Measurements from ENCODE around the gene RPS2.
"Not testable (repeated sequence)": the region's sequence is repeated elsewhere in the genome, so short reads cannot be mapped to it uniquely, and the experiment has no call there.

Gene RPS2

DNA sequence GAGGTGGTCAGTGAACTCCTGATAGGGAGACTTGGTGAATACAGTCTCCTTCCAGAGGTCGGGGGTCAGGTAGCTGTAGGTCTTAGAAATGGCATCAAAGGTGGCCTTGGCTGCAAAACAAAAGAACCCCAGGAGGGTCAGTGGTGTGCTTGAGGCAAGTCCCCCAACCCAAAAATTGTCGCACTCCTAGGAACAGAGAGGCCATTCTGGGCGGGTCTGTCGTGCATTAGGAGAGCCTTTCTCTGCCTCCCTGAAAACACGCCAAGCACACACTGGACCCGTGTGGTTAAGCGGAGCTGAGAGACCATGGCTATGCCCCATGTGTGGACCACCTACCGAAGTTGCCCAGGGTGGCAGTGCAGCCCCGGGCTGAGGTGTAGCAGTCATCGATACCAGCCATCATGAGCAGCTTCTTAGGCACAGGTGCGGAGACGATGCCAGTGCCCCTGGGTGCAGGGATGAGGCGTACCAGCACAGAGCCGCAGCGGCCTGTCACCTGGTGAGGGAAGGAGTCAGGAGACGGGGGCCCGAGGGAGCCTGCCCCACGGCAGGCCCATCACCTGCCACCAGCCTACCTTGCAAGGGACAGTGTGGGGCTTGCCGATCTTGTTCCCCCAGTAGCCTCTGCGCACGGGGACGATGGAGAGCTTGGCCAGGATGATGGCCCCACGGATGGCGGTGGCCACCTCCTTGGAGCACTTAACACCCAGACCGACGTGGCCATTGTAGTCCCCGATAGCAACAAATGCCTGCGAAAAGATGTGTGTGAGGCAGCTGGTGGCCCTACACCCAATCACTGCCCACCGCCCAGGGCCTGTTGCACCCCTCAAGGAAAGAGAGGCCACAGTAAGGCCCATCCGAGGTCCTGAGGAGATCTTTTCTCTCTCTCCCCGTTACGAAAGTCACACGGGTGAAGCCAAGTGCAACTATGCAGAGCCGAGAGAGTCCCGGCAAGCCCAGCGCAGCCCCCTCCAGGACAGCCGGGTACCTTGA is 2.2 kb downstream of the RPS2 start:
- not testable (repeated sequence) for DNase-seq (ENCODE audit: low read depth)

DNA sequence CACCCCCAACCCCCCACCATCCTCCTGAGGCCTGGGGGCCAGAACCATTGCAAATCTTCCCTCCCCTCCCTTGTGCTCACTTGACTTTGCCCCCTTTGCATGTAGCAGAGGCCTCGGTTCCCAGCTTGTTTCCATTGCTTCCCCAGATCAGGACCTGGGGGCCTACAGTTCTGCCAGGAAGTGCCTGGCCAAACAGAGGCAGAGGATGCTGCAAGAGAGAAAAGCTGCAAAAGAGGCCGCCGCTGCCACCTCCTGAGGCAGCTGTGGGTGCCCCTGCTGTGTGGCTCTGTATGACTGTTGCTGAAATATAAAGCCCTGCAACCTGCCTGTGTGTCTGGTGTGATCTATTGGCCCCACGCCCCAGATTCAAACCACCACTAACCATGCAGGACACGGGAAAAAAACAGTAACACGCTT is 3.0 kb downstream of the RPS2 start:
- no peak for DNase-seq (ENCODE audit: low read depth)

DNA sequence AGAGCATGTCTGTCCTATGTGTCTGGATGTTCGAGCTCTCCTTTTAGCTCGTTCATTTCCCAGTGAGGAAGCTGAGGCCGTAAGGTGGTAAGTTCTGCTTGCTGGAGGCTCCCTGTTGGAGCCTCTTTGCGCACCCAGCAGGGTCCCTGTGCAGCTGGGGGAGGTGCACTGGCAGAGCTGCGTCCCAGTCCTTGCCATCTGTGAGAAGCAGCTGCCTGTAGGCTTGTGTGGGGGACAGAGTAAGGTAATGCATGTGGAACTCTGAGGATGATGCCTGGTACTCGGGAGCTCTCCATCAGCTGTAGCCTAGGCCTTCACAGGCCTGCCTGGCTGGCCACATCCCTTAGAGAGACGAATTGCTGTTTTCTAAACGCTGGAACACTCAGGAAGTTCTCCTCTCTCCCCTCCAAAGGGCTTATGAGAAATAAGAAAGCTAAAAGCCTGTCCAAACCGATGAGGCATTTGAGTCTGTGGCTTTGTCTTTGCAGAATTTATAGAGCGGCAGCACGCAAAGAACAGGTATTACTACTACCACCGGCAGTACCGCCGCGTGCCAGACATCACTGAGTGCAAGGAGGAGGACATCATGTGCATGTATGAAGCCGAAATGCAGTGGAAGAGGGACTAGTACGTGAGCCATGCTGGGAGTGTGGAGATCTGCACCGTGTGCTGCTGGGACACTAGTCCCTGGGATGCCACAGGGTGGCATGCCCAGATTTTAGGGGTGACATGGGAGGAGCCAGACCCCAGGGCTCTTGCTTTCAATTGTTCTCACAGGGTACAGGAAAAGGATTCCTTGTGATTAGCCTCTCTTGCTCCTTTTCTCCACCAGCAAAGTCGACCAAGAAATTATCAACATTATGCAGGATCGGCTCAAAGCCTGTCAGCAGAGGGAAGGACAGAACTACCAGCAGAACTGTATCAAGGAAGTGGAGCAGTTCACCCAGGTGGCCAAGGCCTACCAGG is 3.7 kb downstream of the RPS2 start:
- DNase-seq (ENCODE audit: low read depth) = no peak

DNA sequence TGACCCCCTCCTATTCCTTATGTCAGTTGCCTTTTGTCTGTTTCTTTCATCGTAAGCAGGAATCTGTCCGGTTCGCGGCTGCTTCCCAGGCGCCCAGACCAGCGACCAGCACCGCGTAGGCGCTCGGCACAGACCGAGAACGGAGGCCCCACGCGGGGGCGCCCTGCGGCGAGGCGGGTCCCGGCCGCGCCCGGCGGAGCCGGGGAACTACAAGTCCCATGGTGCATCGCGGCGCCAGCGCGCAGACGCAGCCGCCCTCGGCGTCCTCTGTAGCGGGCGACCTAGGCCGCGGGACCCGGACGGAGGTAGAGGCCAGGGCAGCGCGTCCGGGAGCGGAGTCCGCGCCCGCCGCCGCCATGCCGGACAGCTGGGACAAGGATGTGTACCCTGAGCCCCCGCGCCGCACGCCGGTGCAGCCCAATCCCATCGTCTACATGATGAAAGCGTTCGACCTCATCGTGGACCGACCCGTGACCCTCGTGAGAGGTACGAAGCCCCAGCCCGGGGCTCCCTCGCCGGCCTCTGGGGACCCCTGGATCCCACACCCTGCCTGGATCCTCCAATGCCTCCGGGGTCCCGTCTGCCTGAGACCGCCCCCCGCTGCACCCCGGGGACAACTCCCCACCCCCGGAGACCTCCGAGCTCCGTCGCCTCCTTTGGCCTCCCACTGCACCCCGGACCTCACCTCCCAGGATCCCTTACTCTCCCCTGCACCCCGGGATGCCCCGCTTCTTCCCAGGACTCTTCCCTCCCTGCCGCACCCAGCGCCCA is 5.2 kb downstream of the RPS2 start, which contains the start of gene NDUFB10:
Gene NDUFB10 (plus strand): TSS at position 270 of the 771 bp plus-strand sequence. CDS start 87 bp downstream, at position 357.
- peak; percentile 86 for DNase-seq (ENCODE audit: low read depth)

DNA sequence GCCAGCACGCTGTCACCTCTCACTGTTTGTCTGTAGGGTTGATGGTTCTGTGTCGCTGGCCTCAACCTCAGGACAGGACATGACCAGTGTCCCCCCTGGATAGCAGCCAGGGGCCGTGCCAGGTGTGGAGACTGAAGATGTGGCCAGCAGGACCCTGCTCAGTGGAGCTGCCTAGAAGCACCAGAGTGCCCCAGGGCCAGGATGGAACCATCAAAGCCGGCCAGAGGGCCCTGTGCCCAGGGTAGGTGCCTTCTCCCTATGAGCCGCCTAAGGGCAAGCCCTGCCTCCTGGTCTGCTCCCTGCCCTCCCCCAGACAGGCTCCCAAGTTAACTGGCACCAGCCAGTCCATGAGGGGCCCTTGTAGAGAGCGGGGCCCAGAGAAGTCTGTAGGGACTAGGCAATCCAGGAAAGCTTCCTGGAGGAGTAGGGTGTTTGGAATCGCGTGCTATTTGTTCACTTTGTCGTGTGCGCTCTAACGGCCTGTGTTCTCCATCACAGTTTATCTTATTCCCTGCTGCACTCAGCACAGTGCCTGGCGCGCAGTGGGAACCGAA is 5.8 kb downstream of the RPS2 start:
- DNase-seq (ENCODE audit: low read depth) = no peak

DNA sequence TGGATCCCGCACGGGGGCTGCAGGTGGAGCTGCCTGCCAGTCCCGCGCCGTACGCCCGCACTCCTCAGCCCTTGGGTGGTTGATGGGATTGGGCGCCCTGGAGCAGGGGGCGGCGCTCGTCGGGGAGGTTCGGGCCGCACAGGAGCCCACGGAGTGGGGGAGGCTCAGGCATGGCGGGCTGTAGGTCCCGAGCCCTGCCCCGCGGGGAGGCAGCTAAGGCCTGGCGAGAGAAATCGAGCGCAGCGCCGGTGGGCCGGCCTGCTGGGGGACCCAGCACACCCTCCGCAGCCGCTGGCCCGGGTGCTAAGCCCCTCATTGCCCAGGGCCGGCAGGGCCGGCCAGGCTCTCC is 6.5 kb downstream of the RPS2 start:
- not testable (repeated sequence) for DNase-seq (ENCODE audit: low read depth)

DNA sequence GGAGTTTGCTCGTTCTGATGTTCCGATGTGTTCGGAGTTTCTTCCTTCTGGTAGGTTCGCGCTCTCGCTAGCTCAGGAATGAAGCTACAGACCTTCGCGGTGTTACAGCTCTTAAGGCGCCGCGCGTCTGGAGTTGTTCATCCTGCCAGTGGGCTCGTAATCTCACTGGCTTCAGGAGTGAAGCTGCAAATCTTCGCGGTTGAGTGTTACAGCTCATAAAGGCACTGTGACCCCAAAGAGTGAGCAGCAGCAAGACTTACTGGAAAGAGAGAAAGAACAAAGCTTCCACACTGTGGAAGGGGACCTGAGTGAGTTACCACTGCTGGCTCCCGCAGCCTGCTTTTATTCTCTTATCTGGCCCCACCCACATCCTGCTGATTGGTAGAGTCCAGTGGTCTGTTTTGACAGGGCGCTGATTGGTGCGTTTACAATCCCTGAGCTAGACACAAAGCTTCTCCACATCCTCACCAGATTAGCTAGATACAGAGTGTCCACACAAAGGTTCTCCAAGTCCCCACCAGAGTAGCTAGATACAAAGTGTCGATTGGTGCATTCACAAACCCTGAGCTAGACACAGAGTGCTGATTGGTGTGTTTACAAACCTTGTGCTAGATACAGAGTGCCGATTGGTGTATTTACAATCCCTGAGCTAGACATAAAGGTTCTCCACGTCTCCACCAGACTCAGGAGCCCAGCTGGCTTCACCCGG is 7.0 kb downstream of the RPS2 start:
- not testable (repeated sequence) for DNase-seq (ENCODE audit: low read depth)

DNA sequence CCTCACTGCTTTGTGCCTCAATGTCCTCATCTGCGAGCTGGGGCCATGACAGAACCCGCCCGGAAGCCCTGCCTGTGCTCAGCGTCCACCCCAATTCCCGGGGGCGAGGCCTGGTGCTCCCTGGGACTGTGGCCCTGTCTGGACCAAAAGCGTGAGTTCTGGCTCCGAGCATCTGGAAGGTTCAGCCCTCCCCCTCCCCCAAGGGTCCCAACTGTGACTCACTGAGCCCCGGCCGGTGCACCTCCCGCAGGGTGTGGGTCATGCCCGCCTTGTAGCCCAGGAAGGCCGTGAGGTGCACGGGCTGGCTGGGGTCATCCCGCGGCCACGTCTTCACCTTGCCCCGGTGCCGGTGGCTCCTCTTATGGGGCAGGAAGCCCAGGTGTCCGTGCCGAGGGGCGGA is 10.9 kb downstream of the RPS2 start:
- no peak for DNase-seq (ENCODE audit: low read depth)

DNA sequence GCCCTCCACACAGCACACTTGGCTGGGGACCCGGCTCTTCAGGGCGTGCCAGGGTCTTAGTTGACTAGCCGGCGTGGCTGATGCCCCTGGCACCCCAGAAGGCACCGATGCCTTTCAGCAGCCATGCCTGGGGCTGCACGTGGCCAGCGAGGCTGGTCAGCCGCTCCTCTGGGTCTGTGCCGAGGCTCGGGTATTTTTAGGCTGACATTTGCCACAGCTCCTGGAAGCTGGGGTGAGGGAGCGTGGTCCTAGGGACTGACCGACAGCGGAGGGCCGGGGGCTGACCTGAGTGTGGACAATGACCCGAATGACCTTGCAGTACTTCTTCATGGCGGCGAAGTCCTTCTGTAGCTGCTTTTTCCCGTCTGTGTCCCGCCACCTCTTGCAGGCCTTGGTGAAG is 14.1 kb downstream of the RPS2 start:
- no peak for DNase-seq (ENCODE audit: low read depth)

DNA sequence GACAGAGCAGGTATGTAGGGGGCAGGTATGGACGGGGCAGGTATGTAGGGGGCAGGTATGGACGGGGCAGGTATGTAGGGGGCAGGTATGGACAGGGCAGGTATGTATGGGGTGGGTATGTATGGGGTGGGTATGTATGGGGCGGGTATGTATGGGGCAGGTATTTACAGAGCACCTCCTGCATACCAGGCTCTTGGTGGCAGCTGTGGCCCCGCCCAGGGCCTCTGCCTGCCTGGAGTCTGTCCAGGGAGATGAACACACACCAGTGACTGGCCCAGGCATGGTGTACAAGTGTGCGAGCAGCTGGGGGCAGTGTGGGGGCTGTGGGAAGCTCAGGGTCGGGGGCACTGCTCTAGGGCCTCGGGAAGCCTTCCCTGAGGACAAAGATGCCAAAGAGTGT is 14.6 kb downstream of the RPS2 start:
- DNase-seq (ENCODE audit: low read depth) = no peak

DNA sequence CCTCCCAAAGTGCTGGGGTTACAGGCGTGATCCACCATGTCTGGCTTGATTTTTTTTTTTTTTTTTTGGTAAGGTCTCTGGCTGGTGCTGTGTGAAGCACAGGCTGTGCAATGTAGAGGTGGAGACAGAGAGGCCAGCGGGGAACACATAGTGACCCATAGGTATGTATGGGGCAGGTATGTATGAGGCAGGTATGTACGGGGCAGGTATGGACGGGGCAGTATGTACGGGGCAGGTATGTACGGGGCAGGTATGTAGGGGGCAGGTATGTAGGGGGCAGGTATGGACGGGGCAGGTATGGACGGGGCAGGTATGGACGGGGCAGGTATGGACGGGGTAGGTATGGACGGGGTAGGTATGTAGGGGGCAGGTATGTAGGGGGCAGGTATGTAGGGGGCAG is 15.1 kb downstream of the RPS2 start:
- DNase-seq (ENCODE audit: low read depth) = no peak

DNA sequence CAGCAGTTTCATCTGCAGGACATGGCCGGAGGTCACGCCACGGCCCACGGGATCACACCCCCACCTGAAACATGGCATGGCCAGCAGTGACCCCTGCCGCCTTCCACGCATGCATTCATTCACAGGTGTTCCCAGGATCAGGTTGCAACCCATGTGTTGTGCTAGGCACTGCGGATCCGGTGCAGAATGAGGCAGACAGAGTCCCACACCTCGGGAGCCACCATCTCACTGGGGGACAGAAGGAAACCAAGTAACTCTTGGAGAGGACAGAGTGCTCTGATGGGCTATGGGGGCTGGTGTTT is 17.3 kb downstream of the RPS2 start:
- DNase-seq (ENCODE audit: low read depth) = no peak

DNA sequence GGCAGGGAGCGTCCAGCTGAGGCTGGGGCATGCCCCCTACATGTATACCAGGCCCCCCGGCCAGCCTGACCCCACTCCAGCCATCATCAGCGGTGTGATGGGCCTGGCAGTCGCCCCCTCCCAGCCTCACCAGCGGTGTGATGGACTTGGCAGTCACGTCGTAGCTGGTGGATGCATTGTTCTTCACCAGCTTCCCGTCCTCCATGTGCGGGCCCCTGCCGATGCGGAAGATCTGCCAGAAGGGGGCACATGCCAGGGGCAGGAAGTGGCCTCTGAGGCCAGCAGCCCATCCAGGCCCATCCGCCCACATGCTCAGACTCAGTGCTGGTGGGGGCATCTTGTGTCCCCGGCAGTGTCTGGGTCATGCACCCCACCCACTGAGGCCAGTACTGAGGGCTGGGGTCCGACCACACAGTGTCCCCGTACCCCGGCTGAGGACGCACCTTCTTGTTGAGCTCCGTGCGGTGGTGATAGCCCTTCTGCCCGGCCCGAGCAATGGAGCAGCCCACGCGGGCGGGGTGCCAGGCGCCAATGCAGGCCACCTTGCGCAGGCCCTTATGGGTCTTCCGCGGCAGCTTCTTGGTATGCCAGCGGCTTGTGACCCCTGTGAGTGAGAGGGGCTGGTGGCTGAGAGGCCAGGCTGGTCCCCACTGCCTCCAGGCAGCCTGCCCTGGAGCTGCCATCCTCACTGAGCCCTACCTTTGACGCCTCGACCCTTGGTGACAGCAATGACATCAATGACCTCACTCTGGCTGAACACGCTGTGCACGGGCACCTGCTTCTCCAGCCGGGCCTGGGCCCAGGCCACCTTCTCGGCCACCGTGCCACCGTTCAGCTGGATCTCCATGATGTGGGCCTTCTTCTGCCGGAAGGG is 17.9 kb downstream of the RPS2 start:
- no peak for DNase-seq (ENCODE audit: low read depth)

DNA sequence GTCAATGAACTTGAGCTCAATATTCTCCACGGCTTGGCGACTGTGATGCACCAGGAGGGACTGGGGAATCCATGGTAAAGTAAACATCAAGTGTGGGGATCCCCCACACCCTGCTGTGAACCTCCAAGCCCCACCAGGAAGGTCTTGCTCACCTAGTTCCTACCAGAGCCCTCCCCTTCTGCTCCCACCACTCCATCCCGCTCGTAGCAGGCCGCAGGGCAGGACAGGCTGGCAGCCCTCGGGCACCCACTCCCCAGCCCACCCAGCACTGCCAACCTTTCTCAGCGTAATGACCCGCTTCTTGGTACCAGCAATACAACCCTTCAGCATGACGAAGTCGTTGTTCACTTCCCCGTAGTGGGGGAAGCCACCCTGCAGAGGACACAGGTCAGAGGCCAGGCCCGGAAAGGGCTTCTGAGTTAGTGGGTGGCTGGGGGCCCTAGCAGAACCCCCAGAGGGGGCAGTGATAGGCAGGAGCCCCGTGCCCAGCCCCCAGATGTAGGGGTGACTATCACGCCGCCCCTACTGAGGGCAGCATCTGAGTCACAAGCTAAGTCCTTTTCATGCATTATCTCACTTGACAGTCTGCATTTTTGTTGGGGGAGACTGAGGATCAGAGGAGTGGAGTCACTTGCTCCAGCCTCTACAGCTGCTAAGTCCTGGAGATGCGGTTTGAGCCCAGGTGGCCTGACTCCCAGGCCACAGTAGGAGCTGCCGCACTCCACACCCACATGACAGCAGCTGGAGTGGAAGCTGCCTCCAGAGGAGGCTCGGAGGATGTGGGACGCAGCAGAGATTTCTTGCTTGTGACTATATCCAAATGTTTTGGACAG is 18.9 kb downstream of the RPS2 start:
- no peak for DNase-seq (ENCODE audit: low read depth)

DNA sequence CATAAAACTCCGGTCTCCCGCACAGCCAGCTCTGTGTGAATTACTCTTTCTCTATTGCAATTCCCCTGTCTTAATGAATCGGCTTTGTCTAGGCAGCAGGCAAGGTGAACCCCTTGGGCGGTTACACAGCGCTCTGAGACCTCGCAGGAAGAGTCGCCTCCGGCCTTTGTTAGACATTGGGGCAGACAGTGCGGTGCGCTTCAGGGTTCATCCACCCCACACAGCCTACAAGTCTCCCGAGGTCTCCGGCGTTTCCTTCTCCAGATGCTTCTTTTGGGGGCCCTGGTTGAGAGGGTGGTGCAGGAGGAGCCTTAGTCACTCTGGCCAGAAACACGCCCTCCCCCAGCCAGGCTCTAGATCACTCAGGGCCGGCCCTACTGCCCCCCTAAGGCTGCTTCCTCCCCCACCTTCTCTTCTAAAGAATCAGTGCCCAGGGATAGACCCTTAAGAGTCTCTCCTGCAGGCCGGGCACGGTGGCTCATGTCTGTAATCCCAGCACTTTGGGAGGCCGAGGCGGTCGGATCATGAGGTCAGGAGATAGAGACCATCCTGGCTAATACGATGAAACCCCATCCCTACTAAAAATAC is 19.9 kb downstream of the RPS2 start:
- DNase-seq (ENCODE audit: low read depth) = no peak

DNA sequence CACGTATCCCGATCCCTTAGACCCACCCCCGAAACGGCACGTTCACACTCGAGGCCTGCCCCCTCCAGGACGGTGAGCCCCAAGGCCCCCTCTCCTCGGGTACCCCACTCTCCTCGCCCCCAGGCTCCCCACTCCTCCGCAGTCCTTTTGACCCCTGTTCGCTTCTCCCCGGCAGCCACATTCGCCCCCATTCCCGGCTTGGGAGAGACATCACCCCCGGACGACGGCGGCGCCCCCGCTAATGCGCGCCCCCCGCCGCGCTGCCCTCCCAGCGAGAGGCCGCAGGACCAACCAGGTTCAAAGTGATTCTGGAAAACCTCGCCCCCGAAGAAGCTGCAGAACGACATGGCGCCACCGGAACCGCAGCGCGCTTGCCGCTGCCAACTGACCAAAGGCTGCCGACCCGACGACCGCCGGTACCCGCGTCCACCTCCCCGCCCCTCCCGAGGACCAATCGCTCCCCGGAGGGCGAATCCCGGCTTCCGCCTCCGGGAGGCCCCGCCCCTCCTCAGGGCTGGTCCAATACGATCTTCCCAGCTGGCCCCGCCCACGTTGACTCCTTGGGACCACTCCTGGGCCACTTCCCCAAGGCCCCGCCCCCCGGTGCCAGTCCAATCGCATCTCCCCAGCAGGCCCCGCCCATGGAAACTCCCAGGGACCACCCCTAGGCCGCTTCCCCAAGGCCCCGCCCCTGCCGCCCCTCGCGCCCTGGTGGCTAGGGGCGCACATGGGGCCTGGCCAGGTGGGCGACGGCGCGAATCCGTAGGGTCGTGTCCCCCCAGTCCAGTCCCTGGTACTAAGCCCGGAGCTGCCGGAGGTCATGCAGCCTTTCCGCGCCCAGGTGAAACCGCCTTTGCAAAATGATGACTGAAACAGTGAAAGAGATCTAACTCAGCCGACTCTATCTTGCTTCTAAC is 21.6 kb downstream of the RPS2 start, which contains the start of gene MSRB1:
Gene MSRB1 (minus strand): TSS at position 390 of the 917 bp plus-strand sequence. CDS start 43 bp downstream, at position 347.
- peak; percentile 98 for DNase-seq (ENCODE audit: low read depth)

DNA sequence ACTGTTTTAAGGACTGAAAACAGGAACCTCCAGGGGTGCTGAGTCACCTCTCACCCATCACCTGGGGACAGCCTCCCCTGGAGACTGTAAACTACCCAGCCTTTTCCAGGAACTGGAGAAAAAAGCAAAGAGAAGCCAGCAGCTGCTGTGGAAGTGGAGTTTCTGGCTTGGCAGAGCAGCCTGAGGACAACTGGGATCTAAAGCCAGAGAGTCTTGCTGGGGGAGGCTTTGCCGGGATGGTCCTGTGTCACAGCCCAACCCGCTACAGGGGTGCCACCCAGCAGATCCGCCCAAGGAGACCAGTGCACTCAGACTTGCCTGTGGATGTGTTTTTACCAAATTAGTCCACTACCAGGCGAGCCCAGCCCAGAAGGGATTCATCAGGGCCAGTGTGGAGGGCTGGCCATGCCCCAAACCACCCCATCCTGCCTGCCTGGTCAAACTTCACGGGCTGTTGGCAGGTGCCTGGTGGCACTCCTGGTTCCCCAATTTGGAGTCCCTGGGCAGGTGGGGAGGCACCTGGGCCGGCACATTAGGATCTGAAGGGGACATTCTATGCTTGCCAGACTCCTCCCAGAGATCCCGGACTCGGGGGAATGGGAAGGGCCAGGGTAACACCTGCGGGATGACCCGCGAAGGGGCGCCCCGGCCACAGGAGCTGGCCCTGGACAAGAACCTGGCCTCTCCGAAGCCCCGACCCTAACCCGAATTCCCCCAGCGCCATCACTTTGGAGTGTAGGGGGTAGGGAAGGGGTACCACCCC is 22.4 kb downstream of the RPS2 start:
- DNase-seq (ENCODE audit: low read depth) = no peak
